DND-41 (cell line): ENCODE measurements around the gene UGP2.

ENCODE experiments used
- ATAC-seq: fragments of 200-7000 bp; cut with Tn5 transposase; 3 replicates; pipeline ENCODE4 v1.9.1; 2021; ENCODE audit warnings: low read depth; ENCODE audit not compliant: insufficient read depth
- DNase-seq: peaks from one replicate; pipeline ENCODE4 v3.0.0-alpha.2; 2020
- H2AFZ ChIP-seq: 2 replicates; pipeline ENCODE4 v1.6.0; 2012; ENCODE audit warnings: low read depth, low read length
- H3K27ac ChIP-seq: 2 replicates; pipeline ENCODE4 v1.5.1; 2012; ENCODE audit warnings: low read length, inconsistent platforms
- H3K27me3 ChIP-seq: fragments of 200-600 bp; sonication (generic); 2 replicates; pipeline ENCODE4 v1.6.0; 2012; ENCODE audit warnings: low read length, mild to moderate bottlenecking, inconsistent platforms; ENCODE audit not compliant: insufficient read depth, poor library complexity
- H3K36me3 ChIP-seq: 2 replicates; pipeline ENCODE4 v1.5.1; 2012; ENCODE audit warnings: low read length, inconsistent platforms; ENCODE audit not compliant: insufficient read depth
- H3K4me1 ChIP-seq: 2 replicates; pipeline ENCODE4 v1.5.1; 2012; ENCODE audit warnings: mild to moderate bottlenecking, low read length; ENCODE audit not compliant: insufficient read depth
- H3K4me2 ChIP-seq: 2 replicates; pipeline ENCODE4 v1.6.0; 2012; ENCODE audit warnings: mild to moderate bottlenecking, moderate library complexity, low read length, inconsistent platforms; ENCODE audit not compliant: insufficient read depth
- H3K4me3 ChIP-seq, 2 experiments: fragments of 200-600 bp in 1 of 2; shearing (Covaris generic) in 1 of 2; 2 replicates each; pipeline ENCODE4 v1.5.1; 2012 to 2016; ENCODE audit warnings: inconsistent platforms in 2 of 2, low read length in 2 of 2, mild to moderate bottlenecking in 2 of 2, low read depth in 1 of 2, moderate library complexity in 1 of 2
- H3K79me2 ChIP-seq: 2 replicates; pipeline ENCODE4 v1.6.0; 2012; ENCODE audit warnings: low read length, inconsistent platforms; ENCODE audit not compliant: insufficient read depth
- H3K9ac ChIP-seq: 2 replicates; pipeline ENCODE4 v1.6.0; 2012; ENCODE audit warnings: low read depth, mild to moderate bottlenecking, inconsistent platforms, low read length, moderate library complexity
- H3K9me3 ChIP-seq: 2 replicates; pipeline ENCODE4 v1.5.1; 2012; ENCODE audit warnings: low read length, moderate library complexity, mild to moderate bottlenecking, inconsistent platforms; ENCODE audit not compliant: insufficient read depth, severe bottlenecking
- H4K20me1 ChIP-seq: 2 replicates; pipeline ENCODE4 v1.6.0; 2012; ENCODE audit warnings: low read length; ENCODE audit not compliant: insufficient read depth
- CTCF ChIP-seq: IDR thresholded peaks from 2 replicates; pipeline ENCODE4 v1.5.1; 2012; ENCODE audit warnings: borderline replicate concordance, low read length, moderate library complexity, mild to moderate bottlenecking; ENCODE audit not compliant: poor library complexity, severe bottlenecking; ENCODE audit errors: extremely low read depth
- EZH2 ChIP-seq: IDR thresholded peaks from 3 replicates; pipeline ENCODE4 v1.6.1; 2012; ENCODE audit warnings: borderline replicate concordance, low read depth, mild to moderate bottlenecking, moderate library complexity, low read length, inconsistent platforms; ENCODE audit not compliant: severe bottlenecking

Gene UGP2

DNA sequence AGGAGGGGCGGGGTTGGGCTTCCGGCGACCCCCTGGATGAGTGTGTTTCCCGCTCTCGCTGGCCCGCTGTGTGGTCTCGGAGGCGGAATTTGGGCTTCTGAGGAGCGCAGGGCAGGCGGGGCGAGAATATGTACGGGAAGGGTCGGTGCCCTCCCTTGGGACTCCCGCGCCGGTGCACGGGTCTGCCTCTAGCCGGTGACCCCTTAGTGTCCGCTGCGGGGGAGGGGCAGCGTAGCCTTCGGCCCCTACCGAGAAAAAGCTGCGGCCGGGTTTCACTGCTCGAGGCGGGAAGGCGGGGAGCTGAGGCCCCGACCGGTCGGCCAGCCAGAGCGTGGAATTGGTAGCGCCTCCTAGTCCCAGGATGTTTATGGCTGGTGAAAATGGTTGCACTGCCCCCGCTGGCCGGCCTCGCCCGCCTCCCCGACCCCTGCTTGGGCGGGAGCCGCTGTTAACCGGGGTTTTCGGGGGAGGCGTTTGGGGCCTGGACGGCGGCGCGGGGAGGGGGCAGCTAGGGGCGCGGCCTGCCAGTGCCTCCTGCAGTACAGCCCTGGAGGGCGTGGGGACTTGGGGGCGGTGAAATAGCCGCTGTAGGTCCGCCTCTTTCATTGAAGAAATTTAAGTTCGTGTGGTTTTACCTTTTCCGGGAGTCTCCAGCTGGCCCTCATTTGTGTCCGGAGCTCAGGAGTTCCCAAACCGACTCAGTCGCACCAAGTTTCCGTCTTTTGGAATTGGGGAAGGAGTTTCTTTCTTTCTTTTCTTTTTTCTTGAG lies at the start of gene UGP2:
Gene UGP2, plus strand, starts transcription at position 643 of the 769 bp plus-strand sequence. CDS start 290 bp downstream, outside the sequence.
- no peak for TF ChIP-seq EZH2
- peak; percentile 42 for TF ChIP-seq CTCF
- H4K20me1 ChIP-seq: peaks cover 24% of the 10 kb centered on the region
- peak within 1 kb of the TSS; percentile 98 for H3K9ac ChIP-seq
- peak; percentile 96 for DNase-seq
- peak; percentile 70 for ATAC-seq
- no peaks in the 10 kb centered on the region for H3K27me3 ChIP-seq
- H3K4me2 ChIP-seq: peak within 1 kb of the TSS; percentile 69
- H2AFZ ChIP-seq: peak within 1 kb of the TSS; percentile 66
- H3K27ac ChIP-seq: peak within 1 kb of the TSS; percentile 90
- peaks cover 46% of the 10 kb centered on the region for H3K4me1 ChIP-seq
- H3K4me3 ChIP-seq: peak within 1 kb of the TSS; percentile 39 to 64
- H3K79me2 ChIP-seq: peaks cover 65% of the 10 kb centered on the region
- no peaks in the 10 kb centered on the region for H3K9me3 ChIP-seq
- H3K36me3 ChIP-seq: peaks cover 26% of the 10 kb centered on the region

DNA sequence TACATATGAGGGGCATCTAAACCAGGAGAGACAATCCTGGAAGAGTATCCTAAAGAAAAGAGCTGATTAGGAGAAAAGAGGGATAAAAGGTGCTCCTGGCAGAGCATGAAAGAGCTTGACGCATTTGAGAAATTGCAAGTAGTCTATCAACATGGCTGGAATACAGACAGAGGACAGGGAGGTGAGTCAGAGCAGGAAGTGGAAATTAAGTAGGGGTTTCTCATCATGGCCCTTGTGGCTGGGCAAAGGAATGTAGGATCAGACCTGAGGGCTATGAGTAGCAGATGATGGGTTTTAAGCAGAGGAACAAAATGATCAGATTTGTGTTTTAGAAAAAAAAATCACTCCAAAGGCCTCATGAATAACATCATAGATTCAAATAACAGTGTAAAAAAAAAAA lies 49.2 kb upstream of the UGP2 start:
- no peak overlapping the region for H3K4me2 ChIP-seq
- no peaks in the 10 kb centered on the region for H3K27me3 ChIP-seq

DNA sequence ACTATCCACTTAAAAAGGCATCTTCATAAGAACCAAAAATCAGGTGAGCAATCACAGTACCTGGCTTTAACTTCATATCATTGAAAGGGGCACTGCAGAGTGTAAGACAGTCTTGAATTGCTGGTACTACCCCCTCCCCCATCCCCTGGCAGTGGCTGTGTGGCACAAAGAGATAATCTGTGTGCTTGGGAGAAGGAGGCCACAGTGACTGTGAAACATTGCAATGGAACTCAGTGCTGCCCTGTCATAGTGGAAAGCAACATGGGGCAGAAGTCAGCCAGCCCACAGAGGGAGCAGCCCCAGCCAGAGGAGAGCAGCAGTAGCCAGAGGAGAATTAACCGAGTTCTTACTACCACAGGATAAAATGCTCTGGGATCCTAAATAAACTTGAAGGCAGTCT lies 45.3 kb upstream of the UGP2 start:
- Histone ChIP-seq H2AFZ (no peak overlapping the region), H3K36me3 (no peaks in the 10 kb centered on the region), H3K4me3 (no peak overlapping the region), H3K9ac (no peak overlapping the region), H3K27me3 (no peaks in the 10 kb centered on the region), H3K9me3 (no peaks in the 10 kb centered on the region), H4K20me1 (no peaks in the 10 kb centered on the region), H3K79me2 (no peaks in the 10 kb centered on the region), H3K4me2 (no peak overlapping the region), H3K27ac (no peak overlapping the region), H3K4me1 (no peaks in the 10 kb centered on the region)
- TF ChIP-seq CTCF (no peak), EZH2 (no peak)
- DNase-seq (no peak), ATAC-seq (no peak)

More for the DNA sequence above, 49.2 kb upstream of the UGP2 start:
- no peak overlapping the region for H3K4me3 ChIP-seq
- TF ChIP-seq EZH2: no peak
- no peak for TF ChIP-seq CTCF
- no peaks in the 10 kb centered on the region for H4K20me1 ChIP-seq
- H3K79me2 ChIP-seq: no peaks in the 10 kb centered on the region
- ATAC-seq (0 out of 3 replicates have a peak, but pooled peaks have one; percentile 50), DNase-seq (no peak)
- no peaks in the 10 kb centered on the region for H3K4me1 ChIP-seq
- no peak overlapping the region for H3K9ac ChIP-seq
- no peak overlapping the region for H2AFZ ChIP-seq
- H3K36me3 ChIP-seq: no peaks in the 10 kb centered on the region
- no peak overlapping the region for H3K27ac ChIP-seq
- H3K9me3 ChIP-seq: no peaks in the 10 kb centered on the region
